ENCODE results near the gene PHOX2A.

DNA sequence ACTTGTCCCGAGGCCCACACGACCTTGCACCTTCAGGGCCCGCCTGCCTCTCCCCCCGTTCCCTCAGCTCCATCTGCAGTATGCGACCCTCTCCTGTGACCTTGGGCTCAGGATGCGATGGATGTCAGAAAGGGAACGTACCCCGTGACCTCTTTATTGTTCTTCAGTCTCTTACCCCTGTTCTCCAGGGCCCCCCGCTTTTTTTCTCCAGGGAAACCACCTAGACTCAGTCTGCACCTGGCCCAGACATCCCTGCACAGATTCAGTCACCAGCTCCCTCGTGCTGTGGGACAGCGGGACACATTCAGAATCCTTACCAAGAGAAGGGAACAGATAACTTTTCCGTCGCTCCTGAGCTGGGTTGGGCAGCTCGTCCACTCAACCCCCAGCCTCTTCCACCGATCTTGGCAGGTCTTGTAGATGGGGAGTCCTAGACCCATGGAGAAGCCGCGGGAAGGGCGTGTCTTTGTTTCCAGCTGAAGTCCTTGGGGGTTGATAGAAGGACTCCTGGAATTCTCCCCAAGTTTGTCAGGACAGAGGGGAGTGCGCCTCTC is 1.4 kb upstream of the PHOX2A start:
- TF ChIP-seq, protein P1, sequence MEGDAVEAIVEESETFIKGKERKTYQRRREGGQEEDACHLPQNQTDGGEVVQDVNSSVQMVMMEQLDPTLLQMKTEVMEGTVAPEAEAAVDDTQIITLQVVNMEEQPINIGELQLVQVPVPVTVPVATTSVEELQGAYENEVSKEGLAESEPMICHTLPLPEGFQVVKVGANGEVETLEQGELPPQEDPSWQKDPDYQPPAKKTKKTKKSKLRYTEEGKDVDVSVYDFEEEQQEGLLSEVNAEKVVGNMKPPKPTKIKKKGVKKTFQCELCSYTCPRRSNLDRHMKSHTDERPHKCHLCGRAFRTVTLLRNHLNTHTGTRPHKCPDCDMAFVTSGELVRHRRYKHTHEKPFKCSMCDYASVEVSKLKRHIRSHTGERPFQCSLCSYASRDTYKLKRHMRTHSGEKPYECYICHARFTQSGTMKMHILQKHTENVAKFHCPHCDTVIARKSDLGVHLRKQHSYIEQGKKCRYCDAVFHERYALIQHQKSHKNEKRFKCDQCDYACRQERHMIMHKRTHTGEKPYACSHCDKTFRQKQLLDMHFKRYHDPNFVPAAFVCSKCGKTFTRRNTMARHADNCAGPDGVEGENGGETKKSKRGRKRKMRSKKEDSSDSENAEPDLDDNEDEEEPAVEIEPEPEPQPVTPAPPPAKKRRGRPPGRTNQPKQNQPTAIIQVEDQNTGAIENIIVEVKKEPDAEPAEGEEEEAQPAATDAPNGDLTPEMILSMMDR (IDR thresholded peaks at IDR 0.05): no peak
- TF ChIP-seq POLR2A (IDR thresholded peaks at IDR 0.05): no peak
- no peak for TF ChIP-seq POLR2AphosphoS5 (IDR thresholded peaks at IDR 0.05)

All from breast epithelium (tissue), 3 donors.